ENCODE data around the gene NET1.

DNA sequence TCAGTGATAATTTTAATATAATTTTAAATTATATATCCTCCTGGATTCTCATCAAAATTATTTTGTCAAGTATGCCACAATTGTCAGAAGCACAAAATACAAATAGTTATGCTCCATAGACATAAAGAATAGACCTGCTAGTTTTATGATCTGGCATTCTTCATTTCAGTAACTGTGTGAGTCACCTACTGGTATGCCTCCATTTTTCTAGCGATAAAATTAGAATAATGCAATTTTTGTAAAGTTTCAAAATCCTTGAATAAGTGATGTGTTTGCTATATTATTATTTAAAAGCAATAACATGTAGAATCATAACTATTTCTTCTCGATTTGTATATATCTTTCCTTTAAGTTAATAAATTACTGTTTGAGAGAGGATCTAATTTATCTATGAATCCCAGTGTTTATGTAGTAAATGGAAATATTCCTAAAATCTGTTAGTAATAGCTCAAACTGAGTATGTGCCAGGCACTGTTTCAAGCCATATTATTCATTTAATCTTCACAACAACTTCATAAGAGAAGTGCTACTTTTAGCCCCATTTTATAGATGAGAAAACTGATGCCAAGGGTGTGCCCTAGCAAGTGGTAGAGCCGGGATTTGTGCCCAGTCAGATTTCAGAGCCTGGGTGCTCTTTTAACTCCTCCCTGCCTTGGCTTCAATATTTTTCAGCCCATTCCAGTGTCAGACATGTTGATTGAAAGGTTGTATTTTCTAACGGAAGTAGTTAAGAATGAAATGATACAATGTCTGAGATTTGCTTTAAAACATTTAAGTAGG is 38.4 kb downstream of the NET1 start:
- TF ChIP-seq, protein P1, sequence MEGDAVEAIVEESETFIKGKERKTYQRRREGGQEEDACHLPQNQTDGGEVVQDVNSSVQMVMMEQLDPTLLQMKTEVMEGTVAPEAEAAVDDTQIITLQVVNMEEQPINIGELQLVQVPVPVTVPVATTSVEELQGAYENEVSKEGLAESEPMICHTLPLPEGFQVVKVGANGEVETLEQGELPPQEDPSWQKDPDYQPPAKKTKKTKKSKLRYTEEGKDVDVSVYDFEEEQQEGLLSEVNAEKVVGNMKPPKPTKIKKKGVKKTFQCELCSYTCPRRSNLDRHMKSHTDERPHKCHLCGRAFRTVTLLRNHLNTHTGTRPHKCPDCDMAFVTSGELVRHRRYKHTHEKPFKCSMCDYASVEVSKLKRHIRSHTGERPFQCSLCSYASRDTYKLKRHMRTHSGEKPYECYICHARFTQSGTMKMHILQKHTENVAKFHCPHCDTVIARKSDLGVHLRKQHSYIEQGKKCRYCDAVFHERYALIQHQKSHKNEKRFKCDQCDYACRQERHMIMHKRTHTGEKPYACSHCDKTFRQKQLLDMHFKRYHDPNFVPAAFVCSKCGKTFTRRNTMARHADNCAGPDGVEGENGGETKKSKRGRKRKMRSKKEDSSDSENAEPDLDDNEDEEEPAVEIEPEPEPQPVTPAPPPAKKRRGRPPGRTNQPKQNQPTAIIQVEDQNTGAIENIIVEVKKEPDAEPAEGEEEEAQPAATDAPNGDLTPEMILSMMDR (IDR thresholded peaks at IDR 0.05): no peak
- TF ChIP-seq POLR2A (IDR thresholded peaks at IDR 0.05) (no peak), POLR2AphosphoS5 (IDR thresholded peaks at IDR 0.05; ENCODE audit: insufficient read depth in 1 of 2, low read depth in 1 of 2) (no peak)
